Esophagus muscularis mucosa (tissue), 4 donors: ENCODE results near the gene ZWILCH. TPM values are rescaled to one million over a fixed set of nuclear protein-coding genes. Genes with fewer than 3 reads are reported as not detected.

Experiments used
- DNase-seq: peaks from one replicate; pipeline ENCODE4 v3.0.0-alpha.2; 2017; ENCODE audit errors: extremely low spot score
- H3K27ac ChIP-seq, 4 donors: fragments of 200-600 bp; sonication (generic); replicated peaks in 1 of 4; 1 replicate in 3 of 4; 2 replicates in 1 of 4; pipeline ENCODE4 v1.5.1; 2016 to 2019; ENCODE audit warnings: mild to moderate bottlenecking in 1 of 4
- H3K27me3 ChIP-seq, 4 donors: fragments of 200-600 bp; sonication (generic); one replicate each; pipeline versions ENCODE4 v1.5.1 to v1.6.0; 2016 to 2019
- H3K36me3 ChIP-seq, 4 donors: fragments of 200-600 bp; sonication (generic); one replicate each; pipeline ENCODE4 v1.5.1; 2016 to 2019
- H3K4me1 ChIP-seq, 4 donors: fragments of 200-600 bp; sonication (generic); one replicate each; pipeline ENCODE4 v1.5.1; 2016 to 2019
- H3K4me3 ChIP-seq, 4 donors: fragments of 200-600 bp; sonication (generic); 1 replicate in 2 of 4; 2 replicates in 2 of 4; pipeline ENCODE4 v1.5.1; 2016 to 2019; ENCODE audit warnings: mild to moderate bottlenecking in 4 of 4, moderate library complexity in 1 of 4
- H3K9me3 ChIP-seq, 4 donors: fragments of 200-600 bp; sonication (generic); 1 replicate in 3 of 4; 2 replicates in 1 of 4; pipeline ENCODE4 v1.5.1; 2016 to 2019
- EP300 ChIP-seq: sonication (generic); formaldehyde crosslinking; IDR thresholded peaks from one replicate; pipeline ENCODE4 v1.6.1; 2017; ENCODE audit warnings: antibody characterized with exemption
- POLR2A ChIP-seq: fragments of 450-650 bp; IDR thresholded peaks from one replicate; pipeline ENCODE4 v1.6.1; 2017; ENCODE audit warnings: antibody characterized with exemption, moderate library complexity, mild to moderate bottlenecking, low read depth
- POLR2AphosphoS5 ChIP-seq, 2 donors: sonication (generic); formaldehyde crosslinking; IDR thresholded peaks; one replicate each; pipeline ENCODE4 v1.6.1; 2017; ENCODE audit warnings: antibody characterized with exemption in 2 of 2
- WGBS: methylation state at CpG from one replicate; pipeline ENCODE4 v1.1.5; 2018; 5-methylcytosine and 5-hydroxymethylcytosine counted together
- intact Hi-C: fragments of 100-400 bp; cut with DNase I; formaldehyde crosslinking; loops from one replicate; pipeline ENCODE4 v1.15.1; 2023
- total RNA-seq, 4 donors: library from RNA; depleted of rRNA; stranded (reverse); fragments of >200 nt; gene quantifications; one replicate each; pipeline versions ENCODE4 v1.1.0 to v1.2.1, GENCODE V29; 2016
- TF ChIP-seq, protein P1 (sequence below), 3 experiments: fragments of 200-600 bp in 2 of 3; fragments of 450-650 bp in 1 of 3; sonication (generic) in 2 of 3; IDR thresholded peaks; one replicate each; pipeline ENCODE4 v1.5.1; 2017 to 2019; ENCODE audit warnings: antibody characterized with exemption in 3 of 3, mild to moderate bottlenecking in 2 of 3, moderate library complexity in 1 of 3

Gene ZWILCH
- total RNA-seq, 4 donors from 2014 or later: 2.1 to 3.3 (median 2.4) TPM

DNA sequence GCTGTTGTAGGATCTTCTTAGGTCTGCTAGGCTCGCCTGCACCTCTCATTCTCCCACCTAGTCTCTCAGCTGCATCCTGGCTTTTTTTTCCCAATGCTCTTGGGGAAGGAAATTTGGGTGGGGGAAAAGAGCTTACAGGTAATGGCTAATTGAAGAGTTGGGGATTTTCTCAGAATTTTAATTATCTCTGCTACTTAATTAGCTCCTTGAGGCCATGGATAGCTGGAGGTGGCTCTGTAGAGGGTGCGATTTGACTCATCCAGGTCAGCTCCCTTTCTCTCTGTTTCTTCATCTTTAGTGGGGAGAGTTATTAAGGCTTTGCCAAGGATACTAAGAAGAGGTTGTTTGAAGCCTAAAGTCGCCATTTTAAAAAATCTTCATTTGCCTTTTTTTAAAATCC is 30.2 kb upstream of the ZWILCH start:
- WGBS: 99% methylated on average over 3 of the region's 3 CpGs
- no peak for TF ChIP-seq EP300
- no peak for TF ChIP-seq POLR2A
- TF ChIP-seq POLR2AphosphoS5 (IDR thresholded peaks at IDR 0.05): no peak
- TF ChIP-seq, protein P1, sequence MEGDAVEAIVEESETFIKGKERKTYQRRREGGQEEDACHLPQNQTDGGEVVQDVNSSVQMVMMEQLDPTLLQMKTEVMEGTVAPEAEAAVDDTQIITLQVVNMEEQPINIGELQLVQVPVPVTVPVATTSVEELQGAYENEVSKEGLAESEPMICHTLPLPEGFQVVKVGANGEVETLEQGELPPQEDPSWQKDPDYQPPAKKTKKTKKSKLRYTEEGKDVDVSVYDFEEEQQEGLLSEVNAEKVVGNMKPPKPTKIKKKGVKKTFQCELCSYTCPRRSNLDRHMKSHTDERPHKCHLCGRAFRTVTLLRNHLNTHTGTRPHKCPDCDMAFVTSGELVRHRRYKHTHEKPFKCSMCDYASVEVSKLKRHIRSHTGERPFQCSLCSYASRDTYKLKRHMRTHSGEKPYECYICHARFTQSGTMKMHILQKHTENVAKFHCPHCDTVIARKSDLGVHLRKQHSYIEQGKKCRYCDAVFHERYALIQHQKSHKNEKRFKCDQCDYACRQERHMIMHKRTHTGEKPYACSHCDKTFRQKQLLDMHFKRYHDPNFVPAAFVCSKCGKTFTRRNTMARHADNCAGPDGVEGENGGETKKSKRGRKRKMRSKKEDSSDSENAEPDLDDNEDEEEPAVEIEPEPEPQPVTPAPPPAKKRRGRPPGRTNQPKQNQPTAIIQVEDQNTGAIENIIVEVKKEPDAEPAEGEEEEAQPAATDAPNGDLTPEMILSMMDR (IDR thresholded peaks at IDR 0.05): no peak
- H3K4me3 ChIP-seq: no peak overlapping the region
- no peaks in the 10 kb centered on the region for H3K36me3 ChIP-seq
- intact Hi-C loops: no loop called here
- no peak overlapping the region for H3K27ac ChIP-seq
- DNase-seq: no peak
- peaks cover 10 to 19% (median 16%) of the 10 kb centered on the region in 4 donors for H3K4me1 ChIP-seq
- no peaks in the 10 kb centered on the region for H3K27me3 ChIP-seq
- no peaks in the 10 kb centered on the region for H3K9me3 ChIP-seq

DNA sequence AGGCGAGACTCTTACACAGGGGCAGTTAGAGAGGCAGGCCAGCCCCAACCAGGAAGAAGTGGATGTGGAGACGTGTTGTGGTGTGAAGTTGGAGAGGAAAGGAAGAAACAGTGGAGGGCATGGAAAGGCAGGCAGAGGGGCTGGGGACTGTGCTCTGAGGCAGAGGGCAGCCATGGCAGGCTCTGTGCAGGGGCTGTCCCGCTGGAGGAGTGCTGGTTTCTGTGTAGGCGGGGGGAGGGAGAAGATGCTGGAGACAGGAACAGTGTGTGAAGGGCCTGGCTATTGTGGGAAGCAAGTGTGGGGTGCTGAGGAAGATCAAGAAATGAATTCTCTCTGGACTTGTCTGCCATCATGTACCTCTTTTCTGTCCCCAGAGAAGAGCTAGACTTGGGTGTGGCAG is 28.6 kb upstream of the ZWILCH start:
- peaks cover under 1 to 6% (median 2%) of the 10 kb centered on the region in 4 donors for H3K36me3 ChIP-seq
- WGBS: 85% methylated on average over 4 of the region's 4 CpGs
- peaks cover 10 to 17% (median 16%) of the 10 kb centered on the region in 4 donors for H3K4me1 ChIP-seq
- no peaks in the 10 kb centered on the region for H3K27me3 ChIP-seq
- intact Hi-C loops: no loop called here
- H3K9me3 ChIP-seq: no peaks in the 10 kb centered on the region
- no peak overlapping the region for H3K27ac ChIP-seq
- no peak overlapping the region for H3K4me3 ChIP-seq
- TF ChIP-seq EP300 (no peak), POLR2AphosphoS5 (IDR thresholded peaks at IDR 0.05) (no peak), POLR2A (no peak)
- TF ChIP-seq, protein P1 (IDR thresholded peaks at IDR 0.05): no peak
- no peak for DNase-seq

DNA sequence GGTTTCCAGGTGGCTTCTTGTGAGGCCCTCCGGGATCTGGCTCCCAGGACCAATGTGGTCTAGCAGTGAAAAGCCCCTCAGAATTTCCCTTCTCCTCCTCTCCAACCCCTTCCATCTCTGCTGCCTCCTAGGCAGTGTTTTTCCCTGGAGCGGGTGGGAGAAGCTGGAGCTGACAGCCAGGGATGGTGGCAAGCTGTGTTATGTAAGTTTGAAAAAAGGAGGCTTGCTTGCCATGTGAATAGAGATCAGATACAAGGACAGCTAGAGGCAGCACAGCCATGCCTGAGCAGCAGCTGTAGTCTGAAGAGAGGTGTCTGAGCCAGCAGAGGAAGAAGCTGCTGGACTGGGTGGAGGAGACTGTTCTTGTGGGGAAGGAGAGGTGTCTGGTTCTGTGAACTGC is 28.1 kb upstream of the ZWILCH start:
- peaks cover 8 to 14% (median 13%) of the 10 kb centered on the region in 4 donors for H3K4me1 ChIP-seq
- intact Hi-C loops: no loop called here
- 83% methylated on average over 2 of the region's 2 CpGs for WGBS
- H3K9me3 ChIP-seq: no peaks in the 10 kb centered on the region
- DNase-seq: no peak
- H3K27me3 ChIP-seq: no peaks in the 10 kb centered on the region
- TF ChIP-seq EP300: no peak
- TF ChIP-seq POLR2A: no peak
- no peak for TF ChIP-seq POLR2AphosphoS5 (IDR thresholded peaks at IDR 0.05)
- TF ChIP-seq, protein P1 (IDR thresholded peaks at IDR 0.05): no peak
- peaks cover 5 to 11% (median 7%) of the 10 kb centered on the region in 4 donors for H3K36me3 ChIP-seq
- no peak overlapping the region for H3K4me3 ChIP-seq
- H3K27ac ChIP-seq: no peak overlapping the region

DNA sequence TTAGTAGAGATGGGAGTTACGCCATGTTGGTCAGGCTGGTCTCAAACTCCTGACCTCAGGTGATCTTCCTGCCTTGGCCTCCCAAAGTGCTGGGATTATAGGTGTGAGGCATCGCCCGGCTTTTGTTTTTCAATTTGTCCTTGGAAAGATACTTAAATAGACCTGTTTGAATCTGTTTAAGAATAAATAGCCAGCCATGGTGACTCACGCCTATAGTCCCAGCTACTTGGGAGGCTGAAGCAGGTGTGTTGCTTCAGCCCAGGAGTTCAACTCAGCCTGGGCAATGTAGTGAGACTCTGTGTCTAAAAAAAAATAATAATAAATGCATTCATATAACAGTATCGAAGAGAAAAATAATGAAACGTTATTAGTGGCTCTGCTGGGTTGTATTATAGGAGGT is 24.9 kb upstream of the ZWILCH start:
- Histone ChIP-seq H3K9me3 (no peaks in the 10 kb centered on the region), H3K27ac (no peak overlapping the region), H3K36me3 (peaks cover 12 to 35% (median 25%) of the 10 kb centered on the region in 4 donors), H3K4me3 (no peak overlapping the region), H3K27me3 (no peaks in the 10 kb centered on the region), H3K4me1 (no peaks in the 10 kb centered on the region)
- TF ChIP-seq, protein P1 (IDR thresholded peaks at IDR 0.05): no peak
- TF ChIP-seq EP300: no peak
- no peak for TF ChIP-seq POLR2A
- no peak for TF ChIP-seq POLR2AphosphoS5 (IDR thresholded peaks at IDR 0.05)
- no peak for DNase-seq
- intact Hi-C loops: no loop called here
- WGBS: 89% methylated on average over 6 of the region's 6 CpGs

DNA sequence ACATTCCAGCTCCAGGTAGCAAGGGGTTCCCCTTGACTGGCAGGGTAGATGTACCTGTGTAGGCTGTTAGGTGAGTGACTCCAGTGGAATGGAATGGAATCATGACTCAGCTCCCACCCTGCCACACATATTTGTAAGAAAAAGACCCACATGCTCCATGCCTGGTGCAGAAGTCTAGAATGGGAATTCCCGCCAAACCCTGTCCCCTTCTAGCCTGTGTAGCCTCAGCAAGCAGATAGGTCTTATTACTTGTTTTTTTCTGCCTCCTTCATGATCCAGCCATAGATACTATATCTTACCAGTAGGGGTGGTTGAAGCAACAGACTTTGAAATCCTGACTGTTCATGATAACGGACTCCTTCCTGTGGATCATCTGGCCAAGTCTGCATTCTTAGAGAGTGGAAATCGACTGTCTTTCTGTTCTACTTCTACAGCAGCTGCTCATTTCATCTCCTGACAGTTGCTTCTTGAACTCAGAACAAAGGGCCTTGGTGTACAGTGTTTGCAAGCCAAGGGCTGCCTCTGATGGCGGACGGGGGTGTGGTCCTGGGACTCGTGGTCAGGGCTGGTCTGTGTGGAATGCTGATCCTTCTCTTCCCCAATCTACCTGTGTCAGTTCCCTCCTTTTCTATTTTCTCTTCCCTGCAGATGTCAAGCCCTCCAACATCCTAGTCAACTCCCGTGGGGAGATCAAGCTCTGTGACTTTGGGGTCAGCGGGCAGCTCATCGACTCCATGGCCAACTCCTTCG is 23.8 kb upstream of the ZWILCH start:
- WGBS: 90% methylated on average over 10 of the region's 10 CpGs
- TF ChIP-seq, protein P1 (IDR thresholded peaks at IDR 0.05): no peak
- TF ChIP-seq POLR2AphosphoS5 (IDR thresholded peaks at IDR 0.05) (no peak), POLR2A (no peak), EP300 (no peak)
- no peak overlapping the region for H3K27ac ChIP-seq
- H3K4me1 ChIP-seq: no peaks in the 10 kb centered on the region
- DNase-seq: no peak
- H3K4me3 ChIP-seq: no peak overlapping the region
- intact Hi-C loops: no loop called here
- peaks cover 12 to 45% (median 29%) of the 10 kb centered on the region in 4 donors for H3K36me3 ChIP-seq
- no peaks in the 10 kb centered on the region for H3K9me3 ChIP-seq
- no peaks in the 10 kb centered on the region for H3K27me3 ChIP-seq
